HEK293 (cell line): Measurements from ENCODE around the gene ZFAND2B.

Experiments used
- TF ChIP-seq, protein P1 (sequence below): fragments of 450-650 bp; formaldehyde crosslinking; IDR thresholded peaks from 2 replicates; pipeline ENCODE4 v1.5.1; 2016; ENCODE audit warnings: missing biosample characterization, missing genetic modification characterization
- TF ChIP-seq, protein P2 (sequence below): fragments of 450-650 bp; formaldehyde crosslinking; IDR thresholded peaks from 2 replicates; pipeline ENCODE4 v1.5.1; 2016; ENCODE audit warnings: missing biosample characterization, missing genetic modification characterization

DNA sequence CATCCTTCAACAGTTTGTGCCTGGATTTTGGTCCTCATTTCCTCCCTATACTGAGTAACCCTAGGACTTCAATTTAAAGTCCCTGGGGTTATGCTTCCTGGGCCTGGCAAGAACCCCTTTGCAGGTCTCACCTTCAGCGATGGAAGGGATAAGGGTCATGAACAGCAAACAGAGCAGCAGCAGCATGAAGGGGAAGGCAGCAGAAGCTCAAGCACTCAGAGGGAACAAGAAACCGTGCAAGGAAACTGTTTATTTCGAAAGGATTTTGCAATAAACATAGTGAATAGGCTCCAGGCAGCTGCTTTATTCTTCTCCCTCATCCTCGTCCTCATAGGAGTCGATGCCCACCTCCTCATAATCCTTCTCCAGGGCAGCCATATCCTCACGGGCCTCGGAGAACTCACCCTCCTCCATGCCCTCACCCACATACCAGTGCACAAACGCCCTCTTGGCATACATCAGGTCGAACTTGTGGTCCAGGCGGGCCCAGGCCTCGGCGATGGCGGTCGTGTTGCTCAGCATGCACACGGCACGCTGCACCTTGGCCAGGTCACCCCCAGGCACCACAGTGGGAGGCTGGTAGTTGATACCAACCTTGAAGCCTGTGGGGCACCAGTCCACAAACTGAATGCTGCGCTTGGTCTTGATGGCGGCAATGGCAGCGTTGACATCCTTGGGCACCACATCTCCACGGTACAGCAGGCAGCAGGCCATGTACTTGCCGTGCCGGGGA is 43.6 kb downstream of the ZFAND2B start:
- TF ChIP-seq, protein P1, sequence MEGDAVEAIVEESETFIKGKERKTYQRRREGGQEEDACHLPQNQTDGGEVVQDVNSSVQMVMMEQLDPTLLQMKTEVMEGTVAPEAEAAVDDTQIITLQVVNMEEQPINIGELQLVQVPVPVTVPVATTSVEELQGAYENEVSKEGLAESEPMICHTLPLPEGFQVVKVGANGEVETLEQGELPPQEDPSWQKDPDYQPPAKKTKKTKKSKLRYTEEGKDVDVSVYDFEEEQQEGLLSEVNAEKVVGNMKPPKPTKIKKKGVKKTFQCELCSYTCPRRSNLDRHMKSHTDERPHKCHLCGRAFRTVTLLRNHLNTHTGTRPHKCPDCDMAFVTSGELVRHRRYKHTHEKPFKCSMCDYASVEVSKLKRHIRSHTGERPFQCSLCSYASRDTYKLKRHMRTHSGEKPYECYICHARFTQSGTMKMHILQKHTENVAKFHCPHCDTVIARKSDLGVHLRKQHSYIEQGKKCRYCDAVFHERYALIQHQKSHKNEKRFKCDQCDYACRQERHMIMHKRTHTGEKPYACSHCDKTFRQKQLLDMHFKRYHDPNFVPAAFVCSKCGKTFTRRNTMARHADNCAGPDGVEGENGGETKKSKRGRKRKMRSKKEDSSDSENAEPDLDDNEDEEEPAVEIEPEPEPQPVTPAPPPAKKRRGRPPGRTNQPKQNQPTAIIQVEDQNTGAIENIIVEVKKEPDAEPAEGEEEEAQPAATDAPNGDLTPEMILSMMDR (tag by site-specific recombination): no peak
- TF ChIP-seq, protein P2, sequence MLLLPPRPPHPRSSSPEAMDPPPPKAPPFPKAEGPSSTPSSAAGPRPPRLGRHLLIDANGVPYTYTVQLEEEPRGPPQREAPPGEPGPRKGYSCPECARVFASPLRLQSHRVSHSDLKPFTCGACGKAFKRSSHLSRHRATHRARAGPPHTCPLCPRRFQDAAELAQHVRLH (tag by site-specific recombination): no peak
